Activated T-cell treated with anti-CD3 and anti-CD28 coated beads for 4 hours (primary cell): ENCODE measurements around the gene ADAM22.
A peak's percentile ranks its signal among the peaks of the same experiment; 100 is the strongest.

Source experiments
- DNase-seq: peaks from one replicate; pipeline ENCODE4 v3.0.0-alpha.2; 2020

ADAM22 gene

DNA sequence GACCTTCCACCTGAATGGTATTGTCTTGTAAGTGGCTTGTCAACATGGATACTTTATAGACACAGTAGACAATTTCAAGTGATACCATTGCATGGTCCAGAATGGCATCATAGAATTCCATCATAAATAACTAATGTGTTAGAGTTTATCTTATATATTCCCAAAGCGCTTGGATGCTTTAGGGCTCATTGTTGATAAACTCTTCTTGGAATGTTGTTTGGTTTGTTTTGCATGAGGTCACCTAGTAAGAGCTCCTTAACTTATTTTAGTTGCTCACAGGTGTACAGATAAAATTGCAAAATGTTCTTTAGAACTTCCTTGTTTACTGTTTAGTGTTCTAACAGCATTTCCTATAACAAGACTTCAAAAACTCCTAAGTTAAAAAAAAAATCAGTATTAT is 249.0 kb downstream of the ADAM22 start:
- no peak for DNase-seq

DNA sequence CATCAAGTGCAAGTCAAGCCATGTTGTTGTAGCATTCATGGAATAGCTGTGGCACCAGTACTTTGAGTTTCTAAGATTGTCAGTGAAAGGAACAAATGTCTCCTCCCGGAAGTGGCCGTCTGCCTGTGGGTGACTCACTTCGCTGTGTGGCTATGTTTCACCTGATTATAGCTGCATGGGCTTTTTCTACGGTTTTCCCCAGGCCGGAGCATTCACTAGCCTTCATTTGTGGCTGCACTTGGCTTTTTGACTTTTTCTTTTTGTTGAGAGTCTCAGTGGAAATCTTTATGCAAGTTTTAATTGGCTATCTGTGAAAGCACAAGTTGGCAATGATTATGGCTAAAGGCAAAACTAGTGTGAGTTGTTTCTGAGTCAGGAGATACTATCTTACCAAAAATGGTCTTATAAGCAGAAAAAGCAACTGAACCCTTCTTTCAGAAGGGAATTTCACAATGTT is 250.8 kb downstream of the ADAM22 start:
- no peak for DNase-seq

DNA sequence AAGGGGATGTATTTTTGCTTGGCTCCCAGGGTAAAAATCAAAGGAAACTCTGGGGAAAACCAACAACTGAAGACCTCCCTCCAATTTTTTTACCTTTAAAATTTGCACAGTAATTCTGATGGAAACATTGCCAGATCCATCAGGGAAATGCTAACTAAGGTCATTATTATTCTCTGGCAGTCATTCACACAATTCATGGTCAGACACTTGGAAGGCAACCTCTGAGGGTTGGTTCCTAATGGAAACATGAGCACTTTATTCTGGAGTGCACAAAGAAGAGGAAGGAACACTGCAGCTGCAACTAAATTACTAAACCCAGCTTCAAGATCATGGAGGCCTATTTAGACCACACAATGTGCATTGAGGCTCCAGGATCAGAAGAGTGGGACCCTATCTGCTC is 251.6 kb downstream of the ADAM22 start:
- no peak for DNase-seq

DNA sequence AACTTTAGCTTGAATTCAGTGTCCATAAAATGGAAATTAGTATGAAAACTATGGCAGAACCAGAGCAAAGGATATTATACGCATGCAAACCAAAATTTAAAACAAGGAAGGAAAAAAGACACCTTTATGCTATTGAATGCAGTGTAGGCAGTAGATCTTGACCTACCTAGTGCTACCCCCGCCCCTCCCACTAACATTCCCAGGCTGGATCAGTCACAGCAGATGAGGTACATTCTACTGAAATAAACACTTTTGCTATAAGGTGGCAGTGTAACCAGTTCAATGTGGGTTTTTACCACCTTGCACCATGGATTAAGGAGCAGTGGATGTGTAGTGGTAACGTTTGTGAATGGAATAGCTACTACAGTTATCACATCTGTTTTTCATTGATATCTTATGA is 257.9 kb downstream of the ADAM22 start:
- DNase-seq: no peak

DNA sequence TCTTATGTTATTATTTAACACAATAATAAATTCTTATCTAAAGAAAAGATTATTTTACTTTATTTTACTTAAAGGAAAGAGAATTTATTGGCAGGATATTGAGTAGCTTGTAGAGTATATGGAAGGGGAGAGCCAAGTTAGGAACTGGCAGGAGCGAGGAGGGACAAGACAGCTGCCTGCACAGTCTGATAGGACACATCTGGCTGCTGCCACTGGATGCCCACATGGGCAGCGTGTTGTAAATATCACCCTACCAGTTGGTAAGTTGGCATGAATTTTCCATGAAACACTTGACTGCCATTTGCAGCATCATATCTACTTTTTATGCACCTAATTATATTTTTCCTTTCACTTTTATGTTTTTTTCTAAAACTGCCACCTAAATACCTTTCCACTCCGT is 266.2 kb downstream of the ADAM22 start:
- no peak for DNase-seq

DNA sequence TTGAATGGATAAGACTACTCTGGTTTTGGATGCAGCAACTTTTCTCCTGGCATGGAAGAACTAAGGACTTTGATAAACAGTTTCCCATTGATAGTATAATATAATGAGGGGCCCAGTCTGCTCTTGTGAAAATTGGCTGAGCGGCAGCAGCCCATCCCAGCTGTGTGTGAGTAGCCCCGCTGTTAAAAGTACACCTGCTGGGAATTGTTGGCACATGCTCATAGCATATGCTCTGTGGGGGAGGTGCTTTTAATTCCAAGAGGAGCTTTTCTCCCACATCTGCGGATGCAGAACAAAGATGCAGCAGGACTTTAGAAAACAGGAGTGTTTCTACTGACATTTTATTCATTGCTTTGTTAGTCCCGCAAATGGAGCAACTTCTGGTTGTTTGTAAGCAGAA is 266.7 kb downstream of the ADAM22 start:
- no peak for DNase-seq

DNA sequence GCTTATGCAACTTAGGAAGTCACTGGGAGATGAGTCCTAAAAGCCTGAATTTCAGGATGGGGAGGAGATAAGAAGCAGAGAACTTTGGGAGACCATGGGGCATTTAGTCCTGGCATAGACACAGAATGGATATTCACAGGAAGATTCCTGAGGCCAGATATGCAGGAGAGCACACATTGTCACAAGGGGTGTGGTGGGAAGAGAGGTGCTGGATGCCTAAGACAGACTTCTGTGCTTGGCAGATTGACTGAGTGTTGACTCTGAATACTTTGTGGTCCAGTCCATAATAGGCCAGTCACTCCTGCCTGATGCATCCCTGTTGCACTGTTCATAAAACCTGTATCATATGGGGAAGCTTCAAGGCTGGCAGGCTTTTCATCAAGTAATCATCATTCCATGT is 267.3 kb downstream of the ADAM22 start:
- no peak for DNase-seq

DNA sequence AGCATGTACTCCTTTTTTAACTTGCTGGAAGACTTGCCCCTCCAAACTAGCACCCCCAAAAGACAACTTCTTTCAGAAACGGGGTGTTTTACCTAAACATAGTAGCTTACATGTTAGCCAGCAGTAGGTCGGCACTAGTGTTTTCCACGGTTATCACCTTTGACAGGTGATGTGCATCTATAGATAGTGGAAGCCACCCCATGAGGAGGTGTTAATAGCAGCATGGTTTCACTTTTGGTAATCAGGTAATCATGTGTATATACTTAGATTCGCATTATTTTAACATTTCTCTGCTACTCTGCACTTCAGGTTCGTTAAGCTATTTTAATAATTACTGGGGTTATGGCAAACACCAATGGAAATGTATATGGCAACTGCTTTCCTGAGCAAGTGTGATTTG is 268.2 kb downstream of the ADAM22 start:
- DNase-seq: no peak

DNA sequence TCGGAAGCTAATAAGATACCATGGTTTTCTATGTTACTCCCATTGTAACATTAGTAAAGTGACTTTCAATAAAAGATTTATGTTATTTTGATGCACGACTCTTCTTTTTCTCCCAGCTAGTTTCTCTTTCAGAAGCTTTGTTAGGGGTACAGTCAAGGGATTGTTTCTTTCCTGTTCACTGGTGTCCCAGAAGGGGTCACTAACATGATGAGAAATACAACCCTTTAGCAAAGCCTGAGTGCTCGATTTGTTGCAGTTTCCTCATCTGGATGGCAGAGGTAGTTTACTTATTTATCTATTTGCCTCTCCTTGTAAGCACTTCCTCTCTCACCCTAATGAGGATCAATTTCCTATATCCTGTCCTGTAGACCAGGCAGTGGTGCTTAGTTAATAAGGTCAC is 268.7 kb downstream of the ADAM22 start:
- no peak for DNase-seq

DNA sequence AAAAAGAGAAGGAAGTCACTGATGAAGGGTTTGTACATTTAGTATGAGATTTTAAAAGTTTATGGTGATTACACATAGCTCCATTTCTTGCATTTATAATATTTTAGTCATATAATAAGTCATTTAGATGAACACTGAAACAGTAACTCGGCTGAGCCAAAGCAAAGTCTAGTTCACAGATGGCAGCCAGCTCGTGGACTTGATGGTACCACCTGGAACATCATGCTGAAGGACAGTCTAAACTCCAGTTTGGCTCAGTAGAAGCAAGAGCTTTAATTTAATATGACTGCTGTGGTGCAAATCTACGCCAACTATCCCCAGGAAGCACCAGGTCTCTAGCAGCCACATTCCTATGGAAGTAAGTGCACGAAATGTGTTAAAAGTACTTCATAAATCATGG is 269.4 kb downstream of the ADAM22 start:
- no peak for DNase-seq

DNA sequence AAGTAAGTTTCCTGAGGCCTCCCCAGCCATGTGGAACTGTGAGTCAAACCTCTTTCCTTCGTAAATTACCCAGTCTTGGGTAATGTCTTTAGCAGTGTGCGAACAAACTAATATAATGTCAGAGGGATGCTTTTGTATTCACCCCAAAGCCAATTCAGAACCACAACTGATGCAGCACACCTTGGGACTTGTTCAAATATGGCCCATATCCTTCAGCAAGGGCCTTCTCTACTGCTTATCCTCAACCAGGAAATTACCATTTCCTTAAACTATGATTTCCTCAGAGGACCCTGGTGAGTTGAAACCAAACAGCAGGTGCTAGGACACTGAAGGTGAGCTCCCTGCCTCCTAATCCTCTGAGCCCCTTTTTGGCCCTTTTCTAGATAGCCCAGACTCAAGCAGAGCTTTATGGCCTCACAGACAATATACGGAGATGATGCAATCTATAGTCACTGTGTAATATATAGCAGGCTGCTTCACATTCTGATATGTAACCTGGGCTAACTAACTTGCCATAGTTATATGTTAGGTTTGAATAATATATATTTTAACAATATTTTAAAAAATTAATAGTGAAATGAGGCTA is 270.6 kb downstream of the ADAM22 start:
- DNase-seq: no peak

DNA sequence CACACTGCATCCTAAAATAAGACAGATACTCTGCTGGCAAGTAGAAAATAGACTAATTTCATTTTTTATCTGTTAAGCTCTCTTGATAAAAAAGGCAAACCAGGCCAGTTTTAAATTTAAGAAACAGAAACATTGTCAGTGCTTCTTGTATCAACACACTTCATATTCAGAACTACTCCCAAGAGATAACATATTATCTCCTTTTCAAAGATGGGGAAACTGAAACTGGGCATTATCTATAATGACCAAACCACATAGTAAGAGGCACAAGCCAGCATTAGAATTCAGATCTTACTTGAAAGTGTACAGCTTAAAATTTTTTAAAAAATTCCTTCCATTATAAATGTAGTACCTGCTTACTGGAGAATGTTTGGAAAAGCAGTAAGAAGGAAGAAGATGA is 271.1 kb downstream of the ADAM22 start:
- no peak for DNase-seq

DNA sequence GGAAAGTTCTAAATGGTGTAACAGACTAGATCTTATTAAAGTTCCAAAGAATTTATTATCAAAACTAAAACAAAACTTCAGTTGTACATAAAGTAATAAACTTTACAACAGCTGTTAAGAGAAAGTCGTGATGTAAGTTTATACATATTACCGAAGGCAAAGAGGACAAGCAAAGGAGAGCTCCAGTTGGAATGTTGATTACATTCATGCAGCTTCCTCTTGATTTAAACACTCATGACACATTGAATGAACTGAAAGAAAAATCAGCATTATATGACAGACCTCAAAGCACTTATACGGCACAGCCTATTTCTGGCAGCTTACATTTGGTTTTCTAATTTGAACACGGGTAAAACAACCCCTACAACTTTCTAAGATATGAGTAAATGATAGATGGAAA is 272.2 kb downstream of the ADAM22 start:
- DNase-seq: no peak

DNA sequence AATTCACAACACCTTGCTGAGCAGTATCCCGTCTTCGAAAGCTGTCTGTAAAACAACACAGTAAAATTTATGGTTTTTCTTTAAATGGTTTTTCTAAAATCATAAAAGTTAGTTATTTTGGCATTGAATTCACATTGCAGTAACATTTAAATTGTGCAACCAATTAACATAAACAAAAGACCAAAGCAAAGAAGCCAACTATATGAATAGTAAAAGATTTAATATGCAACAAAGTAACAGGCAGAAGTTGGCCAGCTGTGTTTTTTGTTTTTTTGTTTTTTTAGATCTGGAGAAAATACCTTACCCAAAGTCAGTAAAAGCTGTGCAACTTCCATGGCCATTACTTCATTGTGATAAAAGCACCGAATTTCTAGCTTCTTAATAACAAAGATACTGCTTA is 274.5 kb downstream of the ADAM22 start:
- DNase-seq: no peak

DNA sequence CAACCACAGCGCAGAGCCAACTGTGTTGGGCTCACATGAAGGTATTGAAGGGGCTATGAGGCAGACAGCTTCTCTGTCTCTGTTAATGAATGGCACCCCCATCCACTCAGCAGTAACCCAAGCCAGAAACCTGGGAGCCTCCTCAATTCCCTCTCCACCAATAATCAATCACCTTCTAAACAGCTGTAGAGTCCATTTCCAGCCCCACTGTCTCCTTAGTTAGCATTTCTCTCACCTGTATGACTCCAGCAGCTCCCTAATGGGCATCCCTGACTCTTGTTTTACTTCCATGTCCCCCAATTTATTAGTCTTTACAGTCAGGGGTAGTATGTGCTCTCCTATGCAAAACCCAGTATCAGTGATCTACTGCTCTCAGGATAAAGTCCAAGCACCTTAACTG is 278.9 kb downstream of the ADAM22 start:
- DNase-seq: no peak

DNA sequence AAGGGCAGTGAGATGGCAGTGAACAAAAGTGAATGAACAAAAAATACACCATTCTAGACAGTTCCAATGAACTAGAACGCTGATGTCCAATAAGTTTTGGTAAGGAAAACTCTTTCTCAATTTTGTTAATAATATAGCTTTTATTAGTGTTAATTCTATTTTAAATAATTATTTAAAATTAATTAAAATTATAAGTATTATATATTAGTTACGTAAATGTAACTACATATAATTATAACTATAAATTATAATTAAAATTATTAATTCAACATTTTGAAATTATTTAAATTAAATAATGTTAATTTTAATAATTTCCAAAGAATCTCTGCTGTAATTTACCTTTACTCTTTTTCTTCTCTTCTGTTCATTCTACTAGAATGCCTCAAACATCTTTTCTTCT is 280.4 kb downstream of the ADAM22 start:
- DNase-seq: no peak

DNA sequence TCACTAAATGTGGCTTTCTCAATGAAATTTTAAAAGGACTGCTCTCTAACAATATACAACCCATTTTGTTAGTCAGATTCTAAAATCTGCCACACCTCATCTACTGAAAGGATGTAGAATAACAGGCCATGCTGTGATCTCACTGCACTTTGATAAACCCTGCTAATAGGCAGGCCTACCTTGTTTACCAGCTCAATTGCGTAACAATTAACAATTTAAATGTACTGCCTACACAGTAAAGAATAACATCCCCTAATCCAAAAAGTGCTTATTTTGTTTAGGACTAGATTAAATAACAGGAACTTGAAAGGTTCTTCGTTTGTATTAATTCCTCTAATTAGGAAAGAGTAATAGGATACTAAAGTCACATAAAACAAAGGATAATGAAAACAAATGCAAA is 281.2 kb downstream of the ADAM22 start:
- DNase-seq: no peak

DNA sequence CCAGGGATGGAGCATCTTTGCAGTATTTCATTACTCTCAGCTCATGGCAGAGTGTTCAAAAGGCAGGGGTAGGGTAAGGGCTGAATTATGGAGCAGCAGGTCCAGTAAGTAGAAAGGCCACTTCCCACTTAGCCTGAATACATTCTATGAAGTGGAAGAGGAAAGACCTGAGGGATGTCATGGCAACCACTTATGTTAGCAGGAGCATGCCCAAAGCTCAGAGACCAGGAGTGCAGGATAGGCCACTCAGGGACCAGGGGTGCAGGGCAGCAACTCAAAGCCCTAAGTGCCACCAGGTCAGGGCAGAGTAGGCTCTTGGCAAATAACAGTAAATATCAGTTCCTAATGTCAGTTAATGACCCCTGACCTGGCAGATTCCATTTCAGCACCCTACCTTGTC is 282.2 kb downstream of the ADAM22 start:
- DNase-seq: no peak

DNA sequence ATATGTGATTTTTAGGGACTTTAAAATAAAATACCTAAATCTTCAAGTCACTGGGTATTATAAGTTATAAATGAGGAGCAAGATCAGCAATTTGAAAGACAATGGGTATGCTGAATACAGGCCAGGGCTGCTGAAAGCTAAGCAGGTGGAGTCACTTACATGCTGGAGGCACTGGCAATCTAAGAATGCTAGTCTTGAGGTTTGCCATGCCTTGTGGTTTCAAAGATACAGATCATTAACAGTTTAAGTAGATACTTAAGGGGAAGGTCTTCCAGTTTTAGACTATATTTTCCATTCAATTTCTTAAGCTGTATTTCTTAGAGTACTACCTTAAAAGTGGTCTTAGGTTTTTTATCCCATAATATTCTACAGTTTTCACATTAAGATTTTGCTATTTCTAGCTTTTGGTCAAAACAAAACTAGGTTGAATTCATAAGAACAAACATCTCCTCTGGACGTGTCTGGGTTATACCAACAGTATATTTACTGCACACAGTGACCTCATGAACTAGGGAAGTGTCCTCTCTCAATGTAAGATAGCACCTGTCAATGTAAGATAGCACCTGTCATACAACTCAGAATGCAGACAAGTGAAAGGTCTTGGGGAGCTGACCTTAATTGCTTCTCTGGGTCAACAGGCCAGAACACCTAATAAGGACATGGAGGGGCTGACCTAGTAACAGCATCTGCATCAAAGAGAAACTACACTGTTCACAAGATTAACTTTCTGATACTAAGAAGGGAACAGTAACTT is 283.8 kb downstream of the ADAM22 start:
- DNase-seq: no peak

DNA sequence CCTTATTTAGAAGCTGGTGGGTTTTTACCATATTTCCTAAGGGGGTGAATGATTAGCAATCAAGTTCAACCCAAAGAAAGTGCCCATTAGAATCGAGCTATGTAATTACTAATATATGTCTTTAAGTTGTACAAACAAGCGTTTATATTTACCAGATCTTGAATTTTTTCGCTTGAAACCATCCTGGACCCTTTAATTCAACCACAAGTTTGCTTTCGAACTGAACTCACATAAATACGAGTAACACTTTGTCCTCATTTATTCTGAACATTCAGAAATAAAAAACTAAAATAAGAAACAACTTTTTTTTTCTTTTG is 284.3 kb downstream of the ADAM22 start:
- no peak for DNase-seq

DNA sequence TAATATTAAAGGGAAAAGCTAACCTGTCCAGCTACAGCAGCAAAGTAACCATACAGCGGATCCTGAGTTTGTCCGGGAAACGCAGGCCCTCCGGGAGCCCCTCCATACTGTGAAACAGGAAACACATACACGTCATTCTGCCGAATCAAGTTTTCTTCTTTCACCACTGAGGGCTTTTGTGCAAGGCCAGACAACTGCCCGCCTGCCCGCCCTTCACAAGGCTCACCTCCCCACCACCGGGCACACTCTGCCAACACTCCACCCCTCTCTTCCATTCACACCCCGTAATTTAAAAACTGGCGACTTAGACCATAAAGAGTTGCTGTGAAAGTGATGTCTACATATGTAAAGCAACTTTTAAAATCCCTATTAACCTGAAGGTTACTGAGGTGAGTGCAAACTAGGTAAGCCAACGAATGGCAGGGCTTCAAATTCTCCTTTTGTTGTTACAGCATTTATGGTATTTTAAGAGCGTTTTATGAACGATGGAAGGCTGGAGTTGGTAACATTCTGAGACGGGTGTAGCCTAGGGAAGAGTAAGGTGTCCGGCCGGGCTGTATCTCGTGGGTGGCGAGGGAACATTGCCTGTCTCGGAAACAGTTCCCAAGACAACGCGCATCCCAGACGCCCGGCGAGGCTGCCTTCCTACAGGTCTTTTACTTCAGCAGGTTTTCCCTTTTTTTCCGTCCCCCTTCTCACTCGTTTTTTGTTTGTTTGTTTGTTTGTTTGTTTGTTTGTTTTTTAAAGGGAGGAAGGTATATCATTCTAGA is 285.0 kb downstream of the ADAM22 start:
- DNase-seq: no peak

DNA sequence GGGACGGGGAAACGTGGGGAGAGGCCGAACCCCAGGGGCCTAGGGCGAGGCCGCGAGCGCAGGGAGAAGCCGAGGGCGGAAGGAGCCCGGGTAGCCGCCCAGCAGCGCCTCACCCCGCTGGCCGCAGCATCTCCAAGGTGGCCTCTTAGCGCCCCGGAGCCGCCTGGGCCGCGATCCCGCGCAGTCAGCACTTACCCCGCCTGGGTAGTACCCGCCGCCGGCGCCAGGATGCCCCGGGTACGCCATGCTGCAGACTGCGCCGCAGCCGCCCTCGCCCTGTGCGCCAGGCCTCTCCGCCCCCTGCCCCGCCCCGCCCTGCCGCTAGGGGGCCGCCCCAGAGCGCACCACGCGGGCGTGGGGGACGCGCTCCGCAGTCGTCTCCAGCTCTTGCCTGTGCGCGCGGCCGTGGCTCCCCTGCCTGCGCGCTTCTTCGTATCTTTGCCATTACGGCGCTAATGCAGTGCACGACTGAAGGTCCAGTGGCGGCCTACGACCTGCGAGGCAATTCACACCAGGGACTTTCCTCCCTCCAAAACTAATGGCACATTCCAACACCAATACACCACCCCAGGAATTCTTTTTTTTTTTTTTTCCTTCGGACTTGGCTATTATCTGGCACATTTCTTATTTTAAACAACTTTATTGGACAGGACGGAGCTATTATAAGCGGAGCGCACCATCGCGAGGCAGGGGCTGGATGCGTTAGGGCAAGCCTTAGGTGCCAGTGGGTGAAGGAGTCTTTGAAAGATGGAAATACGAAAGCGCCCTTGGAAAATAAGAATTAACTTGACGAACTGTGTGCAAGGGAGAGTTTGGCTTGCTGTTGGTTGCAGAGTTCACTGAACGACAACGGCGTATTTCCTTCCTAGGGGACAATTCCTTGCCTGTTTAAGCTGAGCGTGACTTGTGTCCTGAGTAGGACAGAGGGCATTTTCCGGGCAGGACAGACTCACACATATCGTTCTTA is 286.0 kb downstream of the ADAM22 start, which contains the start of gene SRI:
TSS of gene SRI (minus strand) at position 258 of the 967 bp plus-strand sequence. CDS start at position 246, 12 bp downstream.
- DNase-seq: peak; percentile 88

DNA sequence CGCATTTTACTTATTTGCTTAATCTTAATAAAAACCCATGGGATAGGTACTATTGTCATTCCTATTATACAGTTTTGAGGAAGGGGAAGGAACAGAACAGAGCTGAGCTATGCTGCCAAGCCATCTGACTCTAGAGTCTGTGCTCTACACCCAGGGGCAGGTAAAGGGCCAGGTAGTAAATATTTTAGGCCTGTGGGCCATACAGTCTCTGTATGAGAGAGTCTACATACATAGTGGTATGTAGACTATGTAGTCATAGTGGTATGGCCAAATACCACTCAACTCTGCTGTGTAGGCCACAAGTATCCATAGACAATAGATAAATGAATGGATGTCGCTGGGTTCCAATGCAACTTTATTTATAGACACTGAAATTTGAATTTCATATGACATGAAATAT is 289.2 kb downstream of the ADAM22 start:
- no peak for DNase-seq
